Measurements from ENCODE around the gene NPHP4.

The NPHP4 gene

GRCh38 chr1:5986018-5986417 is 6.2 kb downstream of the NPHP4 start:
- no peak for DNase-seq

- DNase-seq: no peak
These were observed 7.0 kb downstream of the NPHP4 start for GRCh38 chr1:5985250-5985649.

GRCh38 chr1:5983361-5984103 is 8.7 kb downstream of the NPHP4 start:
- no peak for DNase-seq

GRCh38 chr1:5982868-5983267 is 9.4 kb downstream of the NPHP4 start:
- DNase-seq: no peak

- DNase-seq: no peak
These were observed 9.9 kb downstream of the NPHP4 start for GRCh38 chr1:5982276-5982675.

GRCh38 chr1:5981009-5981380 is 11.2 kb downstream of the NPHP4 start:
- no peak for DNase-seq

GRCh38 chr1:5980314-5981008 is 11.8 kb downstream of the NPHP4 start:
- DNase-seq: no peak

GRCh38 chr1:5979536-5980313 is 12.5 kb downstream of the NPHP4 start:
- no peak for DNase-seq

GRCh38 chr1:5978452-5978851 is 13.8 kb downstream of the NPHP4 start:
- DNase-seq: no peak

- DNase-seq: no peak
These were observed 14.5 kb downstream of the NPHP4 start for GRCh38 chr1:5977494-5978444.

- no peak for DNase-seq
These were observed 15.3 kb downstream of the NPHP4 start for GRCh38 chr1:5976726-5977493.

- DNase-seq: no peak
These were observed 16.0 kb downstream of the NPHP4 start for GRCh38 chr1:5976231-5976630.

- no peak for DNase-seq
These were observed 16.9 kb downstream of the NPHP4 start for GRCh38 chr1:5975133-5975880.

- no peak for DNase-seq
These were observed 17.6 kb downstream of the NPHP4 start for GRCh38 chr1:5974631-5975030.

- DNase-seq: no peak
These were observed 18.5 kb downstream of the NPHP4 start for GRCh38 chr1:5973771-5974170.

GRCh38 chr1:5972198-5972520 is 20.1 kb downstream of the NPHP4 start:
- DNase-seq: no peak

- no peak for DNase-seq
These were observed 20.6 kb downstream of the NPHP4 start for GRCh38 chr1:5971471-5972197.

- no peak for DNase-seq
These were observed 21.5 kb downstream of the NPHP4 start for GRCh38 chr1:5970610-5971273.

- no peak for DNase-seq
These were observed 23.1 kb downstream of the NPHP4 start for GRCh38 chr1:5969168-5969567.

GRCh38 chr1:5968161-5968736 is 24.0 kb downstream of the NPHP4 start:
- DNase-seq: no peak

Measured in NCI-H748 treated with DMSO at 0.1 percent for 48 hours (cell line).